Measurements from ENCODE around the gene STAP2.

DNA sequence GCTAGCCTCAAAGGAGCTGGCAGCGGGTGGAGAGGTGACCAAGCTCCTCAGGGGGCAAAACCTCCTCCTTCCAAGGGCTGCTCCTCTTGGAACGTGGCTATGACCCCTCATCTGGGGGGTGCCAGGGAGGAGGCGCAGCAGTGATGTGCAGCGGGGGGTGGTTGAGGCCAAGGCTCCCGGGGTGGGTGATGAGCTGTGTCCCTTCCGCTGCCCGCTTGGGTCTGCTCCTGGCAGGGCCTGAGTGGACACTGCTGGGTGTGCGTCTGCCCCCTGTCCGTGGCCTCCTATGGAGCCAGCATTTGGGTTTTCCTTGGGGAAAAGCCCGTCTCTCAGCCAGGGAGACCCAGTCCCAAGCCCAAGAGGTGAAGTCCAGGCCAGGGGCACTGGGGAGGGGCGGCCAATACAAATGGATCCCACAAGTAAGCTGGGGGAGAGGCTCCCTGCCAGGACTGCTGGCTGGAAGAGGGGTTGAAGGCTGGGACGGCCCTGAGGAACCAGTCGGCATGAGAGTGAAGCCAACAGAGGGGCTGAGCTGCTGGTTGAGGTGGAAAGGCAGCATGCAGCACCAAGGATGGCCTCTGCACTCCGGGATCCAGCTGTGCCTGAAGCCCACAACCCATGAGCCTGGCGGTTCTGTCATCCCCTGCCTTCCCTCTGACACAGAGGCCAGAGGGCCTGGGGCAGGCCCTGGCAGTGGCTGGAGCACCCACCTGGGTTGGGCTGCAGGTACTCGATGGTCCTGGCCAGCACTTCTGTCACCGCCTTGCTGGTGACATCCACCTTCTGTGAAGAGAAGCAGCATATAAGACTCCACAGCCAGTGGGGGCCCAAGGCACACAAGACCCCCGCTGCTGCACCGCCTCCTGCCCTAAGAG, 27.4 kb upstream of the STAP2 start:
- TF ChIP-seq CHD2 (IDR thresholded peaks at IDR 0.05; ENCODE audit: borderline replicate concordance, low read depth, low read length) (no peak), USF2 (IDR thresholded peaks at IDR 0.05; ENCODE audit: borderline replicate concordance, low read depth, low read length) (no peak), EZH2 (IDR thresholded peaks at IDR 0.05; ENCODE audit: borderline replicate concordance, control insufficient read depth, low read depth, low read length) (no peak), EP300 (IDR thresholded peaks at IDR 0.05; ENCODE audit: borderline replicate concordance in 1 of 2, control insufficient read depth in 1 of 2, low read depth in 2 of 2, low read length in 2 of 2) (no peak), CTCF (IDR thresholded peaks at IDR 0.05 in 2 of 3, conservative IDR thresholded peaks at IDR 0.05 in 1 of 3; ENCODE audit: control insufficient read depth in 2 of 3, extremely low read depth in 1 of 3, insufficient read depth in 1 of 3, low read depth in 3 of 3, low read length in 3 of 3) (no peak), TCF12 (IDR thresholded peaks at IDR 0.05; ENCODE audit: low read depth, low read length) (no peak), CEBPB (IDR thresholded peaks at IDR 0.05; ENCODE audit: borderline replicate concordance in 1 of 2, low read depth in 2 of 2, low read length in 2 of 2) (no peak), SIN3A (IDR thresholded peaks at IDR 0.05; ENCODE audit: low read depth, low read length) (no peak), RCOR1 (conservative IDR thresholded peaks at IDR 0.05; ENCODE audit: low read depth, low read length) (no peak), ZNF274 (IDR thresholded peaks at IDR 0.05; ENCODE audit: insufficient read depth, insufficient read length) (no peak), POLR2A (IDR thresholded peaks at IDR 0.05; ENCODE audit: low read depth, low read length) (no peak; the same call in none of the 2 replicates), SMC3 (IDR thresholded peaks at IDR 0.05; ENCODE audit: borderline replicate concordance, low read length) (no peak), GABPA (IDR thresholded peaks at IDR 0.05; ENCODE audit: low read depth) (no peak)
- TF ChIP-seq, protein P1, sequence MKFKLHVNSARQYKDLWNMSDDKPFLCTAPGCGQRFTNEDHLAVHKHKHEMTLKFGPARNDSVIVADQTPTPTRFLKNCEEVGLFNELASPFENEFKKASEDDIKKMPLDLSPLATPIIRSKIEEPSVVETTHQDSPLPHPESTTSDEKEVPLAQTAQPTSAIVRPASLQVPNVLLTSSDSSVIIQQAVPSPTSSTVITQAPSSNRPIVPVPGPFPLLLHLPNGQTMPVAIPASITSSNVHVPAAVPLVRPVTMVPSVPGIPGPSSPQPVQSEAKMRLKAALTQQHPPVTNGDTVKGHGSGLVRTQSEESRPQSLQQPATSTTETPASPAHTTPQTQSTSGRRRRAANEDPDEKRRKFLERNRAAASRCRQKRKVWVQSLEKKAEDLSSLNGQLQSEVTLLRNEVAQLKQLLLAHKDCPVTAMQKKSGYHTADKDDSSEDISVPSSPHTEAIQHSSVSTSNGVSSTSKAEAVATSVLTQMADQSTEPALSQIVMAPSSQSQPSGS (IDR thresholded peaks at IDR 0.05; ENCODE audit: low read length), result no peak

Measured in GM12878 (cell line).